Endodermal cell (in vitro differentiated cells): ENCODE results near the gene DEPDC1. TPM values are rescaled to one million over a fixed set of nuclear protein-coding genes. Genes with fewer than 3 reads are reported as not detected.
"Not testable (repeated sequence)": the region's sequence is repeated elsewhere in the genome, so short reads cannot be mapped to it uniquely, and the experiment has no call there.

Experiments used
- DNase-seq: peaks from one replicate; pipeline ENCODE4 v3.0.0-alpha.2; 2017
- H3K27ac ChIP-seq: 2 replicates; pipeline ENCODE4 v1.5.1; 2013; ENCODE audit warnings: mild to moderate bottlenecking, low read depth, low read length, moderate library complexity
- H3K27me3 ChIP-seq: 2 replicates; pipeline ENCODE4 v1.6.1; 2013; ENCODE audit warnings: mild to moderate bottlenecking, low read length, moderate library complexity; ENCODE audit not compliant: insufficient read depth, control insufficient read depth, poor library complexity, severe bottlenecking
- H3K36me3 ChIP-seq: 2 replicates; pipeline ENCODE4 v1.7.0; 2013; ENCODE audit warnings: mild to moderate bottlenecking, low read length, moderate library complexity; ENCODE audit not compliant: control insufficient read depth, insufficient read depth
- H3K4me1 ChIP-seq: one replicate; pipeline ENCODE4 v1.7.0; 2013; ENCODE audit warnings: low read length; ENCODE audit not compliant: control insufficient read depth, insufficient read depth
- H3K4me3 ChIP-seq: 2 replicates; pipeline ENCODE4 v1.5.1; 2013; ENCODE audit warnings: mild to moderate bottlenecking, low read length, moderate library complexity
- H3K9ac ChIP-seq: 2 replicates; pipeline ENCODE4 v1.6.1; 2013; ENCODE audit warnings: mild to moderate bottlenecking, low read length, moderate library complexity; ENCODE audit not compliant: poor library complexity, severe bottlenecking; ENCODE audit errors: extremely low read depth
- H3K9me3 ChIP-seq: 2 replicates; pipeline ENCODE4 v1.6.1; 2013; ENCODE audit warnings: mild to moderate bottlenecking, low read length, moderate library complexity; ENCODE audit not compliant: control insufficient read depth
- H3K27ac Mint-ChIP-seq: 2 replicates; pipeline ENCODE4 v1.8.0; 2020; ENCODE audit warnings: mixed read lengths
- H3K27me3 Mint-ChIP-seq: 2 replicates; pipeline ENCODE4 v1.8.0; 2021; ENCODE audit warnings: mild to moderate bottlenecking, mixed read lengths; ENCODE audit not compliant: insufficient read depth
- H3K36me3 Mint-ChIP-seq: 2 replicates; pipeline ENCODE4 v1.8.0; 2020; ENCODE audit warnings: low read depth, mixed read lengths
- H3K4me1 Mint-ChIP-seq: 2 replicates; pipeline ENCODE4 v1.8.0; 2020; ENCODE audit warnings: mixed read lengths
- H3K4me3 Mint-ChIP-seq: 2 replicates; pipeline ENCODE4 v1.8.0; 2020; ENCODE audit warnings: mild to moderate bottlenecking, moderate library complexity, mixed read lengths
- H3K9me3 Mint-ChIP-seq: 2 replicates; pipeline ENCODE4 v1.8.0; 2020; ENCODE audit warnings: mild to moderate bottlenecking, mixed read lengths
- WGBS, 2 experiments: methylation state at CpG; one replicate each; pipeline versions ENCODE4 v1.1.5 to v1.1.7; 2013; ENCODE audit warnings: missing lambda C conversion rate in 2 of 2, mixed read lengths in 1 of 2; ENCODE audit not compliant: insufficient coverage in 1 of 2, insufficient read length in 1 of 2; 5-methylcytosine and 5-hydroxymethylcytosine counted together
- total RNA-seq, 2 donors: library from RNA; stranded (reverse); fragmentation: NEBNext Ultra II Directional in 1 of 2; extraction: Animal tissue kit (Norgen Biotek cat#: 25700) in 1 of 2; gene quantifications; 2 replicates in 1 of 2; 3 replicates in 1 of 2; pipeline ENCODE4 v1.2.1, GENCODE V29; 2021
- TF ChIP-seq, protein P1 (sequence below): fragments of 200-600 bp; sonication (generic); conservative IDR thresholded peaks from 2 replicates; pipeline ENCODE4 v1.5.0; 2021; ENCODE audit warnings: antibody characterized with exemption, mild to moderate bottlenecking

Gene DEPDC1
- total RNA-seq, 2 donors from 2014 or later, result 25.1 to 40.0 TPM

DNA sequence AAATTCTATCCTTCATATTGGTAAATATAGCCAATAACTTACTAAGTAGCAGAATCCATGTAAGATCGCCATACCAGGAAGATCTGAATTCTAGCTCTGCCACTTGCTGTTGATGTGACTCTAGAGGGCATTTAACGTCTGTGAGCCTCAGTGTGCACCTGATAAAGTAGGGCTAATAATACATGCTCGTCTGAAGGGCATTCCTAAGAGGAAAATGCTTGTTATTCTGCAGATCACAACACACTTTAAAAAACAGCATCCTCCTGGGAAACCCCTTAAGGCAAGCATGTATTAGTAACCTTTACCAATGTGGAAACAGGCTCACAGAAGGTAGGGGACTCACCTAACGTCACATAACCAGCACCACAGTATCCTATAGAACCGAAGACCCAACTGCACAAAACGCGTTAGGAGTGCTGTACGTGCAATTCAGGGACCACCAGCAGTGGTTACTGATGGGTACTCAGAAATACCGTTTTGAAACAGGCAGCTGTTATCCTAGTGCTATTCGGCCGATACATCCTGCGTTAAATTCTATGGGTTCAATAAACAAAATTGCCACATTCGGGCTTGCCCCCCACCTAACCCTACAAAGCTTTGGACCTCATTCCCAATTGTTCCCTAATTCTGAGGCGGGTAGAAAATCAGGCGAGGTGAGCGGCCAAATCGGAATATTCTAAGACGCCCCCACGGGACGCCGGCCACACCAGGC, 758 bp downstream of the DEPDC1 start:
- H3K36me3 ChIP-seq, result peaks cover 8% of the 10 kb centered on the region
- Mint-ChIP-seq H3K9me3 (no peaks in the 10 kb centered on the region), H3K4me3 (peak overlapping the region; percentile 85), H3K27me3 (no peaks in the 10 kb centered on the region), H3K4me1 (peaks cover 13% of the 10 kb centered on the region), H3K36me3 (peaks cover 12% of the 10 kb centered on the region), H3K27ac (peak overlapping the region; percentile 93)
- peaks cover 3% of the 10 kb centered on the region for H3K4me1 ChIP-seq
- no peaks in the 10 kb centered on the region for H3K27me3 ChIP-seq
- peaks cover 9% of the 10 kb centered on the region for H3K9me3 ChIP-seq
- H3K27ac ChIP-seq, result peak overlapping the region; percentile 74
- H3K4me3 ChIP-seq, result peak overlapping the region; percentile 89
- H3K9ac ChIP-seq, result peak overlapping the region; percentile 95
- TF ChIP-seq, protein P1, sequence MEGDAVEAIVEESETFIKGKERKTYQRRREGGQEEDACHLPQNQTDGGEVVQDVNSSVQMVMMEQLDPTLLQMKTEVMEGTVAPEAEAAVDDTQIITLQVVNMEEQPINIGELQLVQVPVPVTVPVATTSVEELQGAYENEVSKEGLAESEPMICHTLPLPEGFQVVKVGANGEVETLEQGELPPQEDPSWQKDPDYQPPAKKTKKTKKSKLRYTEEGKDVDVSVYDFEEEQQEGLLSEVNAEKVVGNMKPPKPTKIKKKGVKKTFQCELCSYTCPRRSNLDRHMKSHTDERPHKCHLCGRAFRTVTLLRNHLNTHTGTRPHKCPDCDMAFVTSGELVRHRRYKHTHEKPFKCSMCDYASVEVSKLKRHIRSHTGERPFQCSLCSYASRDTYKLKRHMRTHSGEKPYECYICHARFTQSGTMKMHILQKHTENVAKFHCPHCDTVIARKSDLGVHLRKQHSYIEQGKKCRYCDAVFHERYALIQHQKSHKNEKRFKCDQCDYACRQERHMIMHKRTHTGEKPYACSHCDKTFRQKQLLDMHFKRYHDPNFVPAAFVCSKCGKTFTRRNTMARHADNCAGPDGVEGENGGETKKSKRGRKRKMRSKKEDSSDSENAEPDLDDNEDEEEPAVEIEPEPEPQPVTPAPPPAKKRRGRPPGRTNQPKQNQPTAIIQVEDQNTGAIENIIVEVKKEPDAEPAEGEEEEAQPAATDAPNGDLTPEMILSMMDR, result no peak
- WGBS, 2 experiments, result 6 to 10% methylated on average over 19 to 21 of the region's 21 CpGs
- DNase-seq, result no peak

GRCh38 chr1:68495532-68495931, 1.4 kb downstream of the DEPDC1 start:
- peaks cover 11% of the 10 kb centered on the region for H3K9me3 ChIP-seq
- TF ChIP-seq, protein P1, result no peak
- H3K4me3 Mint-ChIP-seq, result peak overlapping the region; percentile 85
- WGBS, 2 experiments, result 60 to 86% methylated on average over 1 to 3 of the region's 3 CpGs
- no peaks in the 10 kb centered on the region for H3K27me3 Mint-ChIP-seq
- H3K36me3 ChIP-seq, result peaks cover 14% of the 10 kb centered on the region
- peaks cover 3% of the 10 kb centered on the region for H3K4me1 ChIP-seq
- no peak overlapping the region for H3K9ac ChIP-seq
- H3K36me3 Mint-ChIP-seq, result peaks cover 17% of the 10 kb centered on the region
- no peaks in the 10 kb centered on the region for H3K27me3 ChIP-seq
- H3K27ac Mint-ChIP-seq, result no peak overlapping the region
- H3K4me3 ChIP-seq, result peak overlapping the region; percentile 89
- peaks cover 13% of the 10 kb centered on the region for H3K4me1 Mint-ChIP-seq
- H3K9me3 Mint-ChIP-seq, result no peaks in the 10 kb centered on the region
- no peak overlapping the region for H3K27ac ChIP-seq
- DNase-seq, result no peak

DNA sequence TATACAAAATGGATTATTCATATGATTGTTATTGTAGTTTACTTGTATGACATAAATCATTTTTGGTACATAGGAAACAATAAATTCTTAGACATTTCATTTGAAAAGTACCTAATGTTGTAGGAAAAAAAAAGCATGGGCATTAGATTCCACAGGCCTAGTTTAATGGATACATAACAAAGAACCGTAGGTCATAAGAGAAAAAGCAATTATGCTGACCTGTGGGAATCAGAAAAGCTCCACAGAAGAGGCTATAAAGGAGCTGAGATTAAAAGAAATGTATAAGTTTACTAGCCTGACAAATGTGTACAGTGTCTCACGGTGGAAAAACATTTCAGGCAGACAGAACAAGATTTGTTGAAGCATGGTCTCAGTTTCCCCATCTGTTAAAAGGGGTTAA, 3.7 kb downstream of the DEPDC1 start:
- no peak overlapping the region for H3K27ac Mint-ChIP-seq
- DNase-seq, result no peak
- Histone ChIP-seq H3K27me3 (no peaks in the 10 kb centered on the region), H3K9me3 (peaks cover 8% of the 10 kb centered on the region), H3K4me1 (peaks cover 3% of the 10 kb centered on the region), H3K27ac (no peak overlapping the region), H3K4me3 (no peak overlapping the region), H3K36me3 (peaks cover 32% of the 10 kb centered on the region), H3K9ac (no peak overlapping the region)
- H3K27me3 Mint-ChIP-seq, result no peaks in the 10 kb centered on the region
- TF ChIP-seq, protein P1, result no peak
- peaks cover 29% of the 10 kb centered on the region for H3K36me3 Mint-ChIP-seq
- no peaks in the 10 kb centered on the region for H3K9me3 Mint-ChIP-seq
- no peak overlapping the region for H3K4me3 Mint-ChIP-seq
- 70 to 75% methylated on average over 2 of the region's 2 CpGs for WGBS, 2 experiments
- peaks cover 13% of the 10 kb centered on the region for H3K4me1 Mint-ChIP-seq

DNA sequence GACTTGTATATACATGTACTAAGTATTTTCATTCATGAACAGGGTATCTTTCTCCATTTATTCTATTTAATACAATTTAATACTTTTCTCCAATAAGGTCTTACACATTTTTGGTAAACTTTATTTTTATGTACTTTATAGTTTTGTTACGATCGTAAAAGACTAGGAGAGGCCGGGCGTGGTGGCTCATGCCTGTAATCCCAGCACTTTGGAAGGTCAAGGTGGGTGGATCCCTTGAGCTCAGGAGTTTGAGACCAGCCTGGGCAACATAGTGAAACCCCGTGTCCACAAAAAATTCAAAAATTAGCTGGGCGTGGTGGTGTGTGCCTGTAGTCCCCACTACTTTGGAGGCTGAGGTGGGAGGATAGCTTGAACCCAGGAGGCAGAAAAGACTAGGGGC, 4.6 kb downstream of the DEPDC1 start:
- not testable (repeated sequence) for H3K27ac ChIP-seq, H3K9ac ChIP-seq, DNase-seq, H3K4me1 Mint-ChIP-seq, H3K4me3 Mint-ChIP-seq, H3K9me3 ChIP-seq, H3K27ac Mint-ChIP-seq, H3K4me1 ChIP-seq, H3K9me3 Mint-ChIP-seq, H3K4me3 ChIP-seq, H3K27me3 ChIP-seq, H3K27me3 Mint-ChIP-seq
- H3K36me3 ChIP-seq, result peaks cover 42% of the 10 kb centered on the region
- H3K36me3 Mint-ChIP-seq, result peaks cover 37% of the 10 kb centered on the region
- 96 to 100% methylated on average over 3 to 6 of the region's 6 CpGs for WGBS, 2 experiments
